ENCODE results near the gene ARVCF. TPM values are rescaled to one million over a fixed set of nuclear protein-coding genes. Genes with fewer than 3 reads are reported as not detected.
A peak's percentile ranks its signal among the peaks of the same experiment; 100 is the strongest.

ARVCF gene
- total and polyA plus RNA-seq, 9 of the 15 experiments (the other 6 are each of a cell fraction or from before 2014, with no cell fraction given) = 0.03 to 97.4 (median 15.6) TPM

DNA sequence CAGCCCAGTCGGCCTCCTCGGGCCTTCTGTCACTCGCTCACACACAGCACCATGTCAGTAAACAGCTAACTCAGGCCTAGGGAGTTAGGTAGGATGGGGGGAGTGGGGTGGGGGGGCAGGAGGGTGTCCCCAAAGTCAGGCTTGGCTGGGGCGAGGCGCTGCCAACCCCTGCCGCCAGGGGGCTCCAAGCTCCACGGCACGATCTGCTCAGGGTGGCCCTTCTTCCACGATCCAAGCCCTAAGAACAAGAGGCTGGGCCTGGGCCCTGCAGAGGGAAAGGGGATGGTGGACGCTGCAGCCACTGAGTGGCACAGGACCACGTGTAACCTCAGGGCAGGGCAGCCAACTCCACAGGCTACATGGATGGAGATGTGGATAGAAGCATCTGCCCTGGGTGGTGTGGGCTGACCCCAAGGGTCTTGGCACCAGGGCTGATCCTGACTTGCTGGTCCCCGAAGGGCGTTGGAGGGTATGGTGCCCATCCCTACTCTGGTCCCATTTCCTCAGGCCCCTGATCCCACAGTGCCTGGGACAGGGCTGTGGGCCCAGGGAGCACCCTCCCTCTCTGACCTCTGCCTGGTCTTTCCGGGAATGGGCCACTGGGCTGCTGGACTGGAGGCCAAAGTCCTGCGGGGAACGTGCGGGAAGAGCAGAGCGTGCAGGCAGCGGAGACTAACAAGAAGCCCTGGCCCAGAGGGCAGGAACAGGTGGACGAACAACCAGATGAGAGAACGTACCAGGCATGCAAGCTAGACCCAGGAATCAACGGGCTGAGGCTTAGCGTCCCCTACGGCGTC lies 45.9 kb downstream of the ARVCF start (continued):
- TF ChIP-seq, protein P1, sequence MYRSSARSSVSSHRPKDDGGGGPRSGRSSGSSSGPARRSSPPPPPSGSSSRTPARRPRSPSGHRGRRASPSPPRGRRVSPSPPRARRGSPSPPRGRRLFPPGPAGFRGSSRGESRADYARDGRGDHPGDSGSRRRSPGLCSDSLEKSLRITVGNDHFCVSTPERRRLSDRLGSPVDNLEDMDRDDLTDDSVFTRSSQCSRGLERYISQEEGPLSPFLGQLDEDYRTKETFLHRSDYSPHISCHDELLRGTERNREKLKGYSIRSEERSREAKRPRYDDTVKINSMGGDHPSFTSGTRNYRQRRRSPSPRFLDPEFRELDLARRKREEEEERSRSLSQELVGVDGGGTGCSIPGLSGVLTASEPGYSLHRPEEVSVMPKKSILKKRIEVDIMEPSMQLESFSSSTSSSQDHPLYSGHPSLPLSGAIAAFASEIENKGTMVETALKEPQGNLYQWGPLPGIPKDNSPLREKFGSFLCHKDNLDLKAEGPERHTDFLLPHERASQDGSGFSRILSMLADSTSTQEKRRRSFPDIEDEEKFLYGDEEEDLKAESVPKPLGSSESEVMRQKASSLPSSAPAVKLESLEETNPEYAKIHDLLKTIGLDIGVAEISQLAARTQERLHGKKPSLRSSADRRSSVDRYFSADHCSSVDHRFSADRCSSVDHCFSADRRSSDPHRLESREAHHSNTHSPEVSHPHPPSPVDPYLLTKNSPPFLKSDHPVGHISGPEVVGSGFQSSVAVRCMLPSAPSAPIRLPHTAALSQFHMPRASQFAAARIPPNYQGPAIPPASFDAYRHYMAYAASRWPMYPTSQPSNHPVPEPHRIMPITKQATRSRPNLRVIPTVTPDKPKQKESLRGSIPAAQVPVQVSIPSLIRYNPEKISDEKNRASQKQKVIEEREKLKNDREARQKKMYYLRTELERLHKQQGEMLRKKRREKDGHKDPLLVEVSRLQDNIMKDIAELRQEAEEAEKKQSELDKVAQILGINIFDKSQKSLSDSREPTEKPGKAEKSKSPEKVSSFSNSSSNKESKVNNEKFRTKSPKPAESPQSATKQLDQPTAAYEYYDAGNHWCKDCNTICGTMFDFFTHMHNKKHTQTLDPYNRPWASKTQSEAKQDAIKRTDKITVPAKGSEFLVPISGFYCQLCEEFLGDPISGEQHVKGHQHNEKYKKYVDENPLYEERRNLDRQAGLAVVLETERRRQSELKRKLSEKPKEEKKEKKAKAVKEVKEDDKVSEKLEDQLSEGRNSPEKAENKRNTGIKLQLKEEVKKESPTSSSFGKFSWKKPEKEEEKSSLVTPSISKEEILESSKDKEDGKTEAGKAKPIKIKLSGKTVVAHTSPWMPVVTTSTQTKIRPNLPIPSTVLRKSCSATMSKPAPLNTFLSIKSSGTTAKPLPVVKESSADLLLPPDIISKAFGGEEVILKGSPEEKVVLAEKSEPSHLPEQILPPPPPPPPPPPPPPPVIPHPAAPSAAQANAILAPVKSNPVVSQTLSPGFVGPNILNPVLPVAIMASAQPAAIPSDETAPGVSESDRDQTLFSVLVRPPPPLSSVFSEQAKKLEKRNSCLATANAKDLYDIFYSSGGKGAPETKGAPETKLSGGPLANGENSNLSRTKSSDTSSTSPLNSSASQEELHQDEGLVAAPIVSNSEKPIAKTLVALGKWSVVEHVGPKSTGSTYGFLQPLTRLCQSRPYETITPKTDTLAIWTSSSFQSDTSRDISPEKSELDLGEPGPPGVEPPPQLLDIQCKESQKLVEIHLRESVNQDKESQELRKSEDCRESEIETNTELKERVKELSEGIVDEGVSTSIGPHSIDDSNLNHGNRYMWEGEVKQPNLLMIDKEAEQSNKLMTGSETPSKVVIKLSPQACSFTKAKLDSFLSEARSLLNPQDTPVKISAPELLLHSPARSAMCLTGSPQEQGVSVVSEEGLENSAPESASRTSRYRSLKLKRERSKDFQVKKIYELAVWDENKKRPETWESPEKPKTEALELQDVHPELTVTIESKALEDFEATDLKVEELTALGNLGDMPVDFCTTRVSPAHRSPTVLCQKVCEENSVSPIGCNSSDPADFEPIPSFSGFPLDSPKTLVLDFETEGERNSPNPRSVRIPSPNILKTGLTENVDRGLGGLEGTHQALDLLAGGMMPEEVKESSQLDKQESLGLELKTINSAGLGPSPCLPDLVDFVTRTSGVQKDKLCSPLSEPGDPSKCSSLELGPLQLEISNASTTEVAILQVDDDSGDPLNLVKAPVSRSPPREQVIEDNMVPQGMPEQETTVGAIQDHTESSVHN (IDR thresholded peaks at IDR 0.05; ENCODE audit: borderline replicate concordance in 1 of 2, low read depth in 1 of 2) = no peak
- TF ChIP-seq, protein P2, sequence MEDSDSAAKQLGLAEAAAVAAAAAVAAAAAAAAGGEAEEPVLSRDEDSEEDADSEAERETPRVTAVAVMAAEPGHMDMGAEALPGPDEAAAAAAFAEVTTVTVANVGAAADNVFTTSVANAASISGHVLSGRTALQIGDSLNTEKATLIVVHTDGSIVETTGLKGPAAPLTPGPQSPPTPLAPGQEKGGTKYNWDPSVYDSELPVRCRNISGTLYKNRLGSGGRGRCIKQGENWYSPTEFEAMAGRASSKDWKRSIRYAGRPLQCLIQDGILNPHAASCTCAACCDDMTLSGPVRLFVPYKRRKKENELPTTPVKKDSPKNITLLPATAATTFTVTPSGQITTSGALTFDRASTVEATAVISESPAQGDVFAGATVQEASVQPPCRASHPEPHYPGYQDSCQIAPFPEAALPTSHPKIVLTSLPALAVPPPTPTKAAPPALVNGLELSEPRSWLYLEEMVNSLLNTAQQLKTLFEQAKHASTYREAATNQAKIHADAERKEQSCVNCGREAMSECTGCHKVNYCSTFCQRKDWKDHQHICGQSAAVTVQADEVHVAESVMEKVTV (CRISPR knock-in tag; IDR thresholded peaks at IDR 0.05) = peak; percentile 100
- peak; percentile 29; the same call in 1 of the 2 replicates for TF ChIP-seq CXXC5 (CRISPR knock-in tag; IDR thresholded peaks at IDR 0.05)
- TF ChIP-seq BDP1 (IDR thresholded peaks at IDR 0.05; ENCODE audit: insufficient read depth, insufficient read length) = no peak
- no peak for TF ChIP-seq MAFG (tag; conservative IDR thresholded peaks at IDR 0.05)
- no peak; the same call in 1 of the 2 replicates for TF ChIP-seq KLF13 (tag; IDR thresholded peaks at IDR 0.05; ENCODE audit: borderline replicate concordance, low read depth)
- TF ChIP-seq TCF7L2 (IDR thresholded peaks at IDR 0.05; ENCODE audit: low read depth, low read length) = 0 out of 2 replicates have a peak, but pooled peaks have one; percentile 51
- TF ChIP-seq, protein P3, sequence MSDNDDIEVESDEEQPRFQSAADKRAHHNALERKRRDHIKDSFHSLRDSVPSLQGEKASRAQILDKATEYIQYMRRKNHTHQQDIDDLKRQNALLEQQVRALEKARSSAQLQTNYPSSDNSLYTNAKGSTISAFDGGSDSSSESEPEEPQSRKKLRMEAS (CRISPR knock-in tag; IDR thresholded peaks at IDR 0.05) = no peak
- TF ChIP-seq, protein P4, sequence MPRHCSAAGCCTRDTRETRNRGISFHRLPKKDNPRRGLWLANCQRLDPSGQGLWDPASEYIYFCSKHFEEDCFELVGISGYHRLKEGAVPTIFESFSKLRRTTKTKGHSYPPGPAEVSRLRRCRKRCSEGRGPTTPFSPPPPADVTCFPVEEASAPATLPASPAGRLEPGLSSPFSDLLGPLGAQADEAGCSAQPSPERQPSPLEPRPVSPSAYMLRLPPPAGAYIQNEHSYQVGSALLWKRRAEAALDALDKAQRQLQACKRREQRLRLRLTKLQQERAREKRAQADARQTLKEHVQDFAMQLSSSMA (CRISPR knock-in tag; IDR thresholded peaks at IDR 0.05) = 0 out of 2 replicates have a peak, but pooled peaks have one; percentile 42
- TF ChIP-seq ZNF79 (CRISPR knock-in tag; IDR thresholded peaks at IDR 0.05; ENCODE audit: low read depth) = no peak
- no peak for TF ChIP-seq PRDM10 (IDR thresholded peaks at IDR 0.05; ENCODE audit: partially characterized antibody)

All from K562 (cell line).